ENCODE results near the gene ATG4A.

ATG4A gene

GRCh38 chrX:108169768-108170167 is 78.2 kb downstream of the ATG4A start:
- H3K9me3 ChIP-seq (ENCODE audit: control insufficient read depth, insufficient read depth, low read length) = no peaks in the 10 kb centered on the region
- no peaks in the 10 kb centered on the region; the same call in 1 of the 2 replicates for H3K36me3 ChIP-seq (ENCODE audit: insufficient read depth, low read length)
- no peak overlapping the region for H3K9ac ChIP-seq (ENCODE audit: low read depth, low read length)
- H3K4me1 ChIP-seq (ENCODE audit: insufficient read depth, low read length) = peaks cover 4% of the 10 kb centered on the region; the same call in 1 of the 2 replicates

GRCh38 chrX:108171671-108172070 is 80.1 kb downstream of the ATG4A start:
- no peaks in the 10 kb centered on the region; the same call in 1 of the 2 replicates for H3K36me3 ChIP-seq (ENCODE audit: insufficient read depth, low read length)
- no peak overlapping the region for H3K9ac ChIP-seq (ENCODE audit: low read depth, low read length)
- peaks cover 4% of the 10 kb centered on the region; the same call in 1 of the 2 replicates for H3K4me1 ChIP-seq (ENCODE audit: insufficient read depth, low read length)
- no peaks in the 10 kb centered on the region for H3K9me3 ChIP-seq (ENCODE audit: control insufficient read depth, insufficient read depth, low read length)

- Histone ChIP-seq H3K36me3 (ENCODE audit: insufficient read depth, low read length) (no peaks in the 10 kb centered on the region; the same call in 1 of the 2 replicates), H3K4me1 (ENCODE audit: insufficient read depth, low read length) (peaks cover 12% of the 10 kb centered on the region; the same call in 1 of the 2 replicates), H3K9me3 (ENCODE audit: control insufficient read depth, insufficient read depth, low read length) (no peaks in the 10 kb centered on the region), H3K9ac (ENCODE audit: low read depth, low read length) (no peak overlapping the region)
Observed at GRCh38 chrX:108173874-108174273, 82.3 kb downstream of the ATG4A start.

- H3K9ac ChIP-seq (ENCODE audit: low read depth, low read length) = no peak overlapping the region
- no peaks in the 10 kb centered on the region for H3K36me3 ChIP-seq (ENCODE audit: insufficient read depth, low read length)
- peaks cover 15% of the 10 kb centered on the region for H3K4me1 ChIP-seq (ENCODE audit: insufficient read depth, low read length)
- H3K9me3 ChIP-seq (ENCODE audit: control insufficient read depth, insufficient read depth, low read length) = no peaks in the 10 kb centered on the region
Observed at GRCh38 chrX:108177351-108178142, 86.0 kb downstream of the ATG4A start.

- Histone ChIP-seq H3K36me3 (ENCODE audit: insufficient read depth, low read length) (no peaks in the 10 kb centered on the region), H3K9ac (ENCODE audit: low read depth, low read length) (no peak overlapping the region), H3K4me1 (ENCODE audit: insufficient read depth, low read length) (peaks cover 15% of the 10 kb centered on the region)
Observed at GRCh38 chrX:108178143-108178498, 86.5 kb downstream of the ATG4A start.

GRCh38 chrX:108186811-108187210 is 95.2 kb downstream of the ATG4A start:
- Histone ChIP-seq H3K4me1 (ENCODE audit: insufficient read depth, low read length) (peaks cover 3% of the 10 kb centered on the region; the same call in 1 of the 2 replicates), H3K36me3 (ENCODE audit: insufficient read depth, low read length) (peaks cover 4% of the 10 kb centered on the region; the same call in 1 of the 2 replicates), H3K9me3 (ENCODE audit: control insufficient read depth, insufficient read depth, low read length) (no peaks in the 10 kb centered on the region), H3K9ac (ENCODE audit: low read depth, low read length) (no peak overlapping the region)

More at GRCh38 chrX:108178143-108178498, 86.5 kb downstream of the ATG4A start:
- no peaks in the 10 kb centered on the region for H3K9me3 ChIP-seq (ENCODE audit: control insufficient read depth, insufficient read depth, low read length)

- no peaks in the 10 kb centered on the region for H3K9me3 ChIP-seq (ENCODE audit: control insufficient read depth, insufficient read depth, low read length)
- H3K9ac ChIP-seq (ENCODE audit: low read depth, low read length) = no peak overlapping the region
- no peaks in the 10 kb centered on the region for H3K36me3 ChIP-seq (ENCODE audit: insufficient read depth, low read length)
- H3K4me1 ChIP-seq (ENCODE audit: insufficient read depth, low read length) = 0 out of 2 replicates have a peak, but pooled peaks cover 3% of the 10 kb centered on the region
Observed at GRCh38 chrX:108198420-108198819, 106.8 kb downstream of the ATG4A start.

GRCh38 chrX:108199041-108199440 is 107.5 kb downstream of the ATG4A start:
- H3K9me3 ChIP-seq (ENCODE audit: control insufficient read depth, insufficient read depth, low read length) = no peaks in the 10 kb centered on the region
- H3K9ac ChIP-seq (ENCODE audit: low read depth, low read length) = no peak overlapping the region
- H3K36me3 ChIP-seq (ENCODE audit: insufficient read depth, low read length) = no peaks in the 10 kb centered on the region
- 0 out of 2 replicates have a peak, but pooled peaks cover 3% of the 10 kb centered on the region for H3K4me1 ChIP-seq (ENCODE audit: insufficient read depth, low read length)

- no peaks in the 10 kb centered on the region for H3K9me3 ChIP-seq (ENCODE audit: control insufficient read depth, insufficient read depth, low read length)
- no peak overlapping the region for H3K9ac ChIP-seq (ENCODE audit: low read depth, low read length)
- 0 out of 2 replicates have a peak, but pooled peaks cover 3% of the 10 kb centered on the region for H3K4me1 ChIP-seq (ENCODE audit: insufficient read depth, low read length)
- H3K36me3 ChIP-seq (ENCODE audit: insufficient read depth, low read length) = no peaks in the 10 kb centered on the region
Observed at GRCh38 chrX:108199691-108200090, 108.1 kb downstream of the ATG4A start.

GRCh38 chrX:108203540-108203939 is 112.0 kb downstream of the ATG4A start:
- Histone ChIP-seq H3K4me1 (ENCODE audit: insufficient read depth, low read length) (0 out of 2 replicates have a peak, but pooled peaks cover 3% of the 10 kb centered on the region), H3K36me3 (ENCODE audit: insufficient read depth, low read length) (no peaks in the 10 kb centered on the region), H3K9me3 (ENCODE audit: control insufficient read depth, insufficient read depth, low read length) (no peaks in the 10 kb centered on the region), H3K9ac (ENCODE audit: low read depth, low read length) (no peak overlapping the region)
